HL-60 (cell line): Measurements from ENCODE around the gene CACNG4.

Experiments
- POLR2AphosphoS5 ChIP-seq: IDR thresholded peaks from 2 replicates; pipeline ENCODE4 v1.6.1; 2012; ENCODE audit warnings: low read depth
- TF ChIP-seq, protein P1 (sequence below): IDR thresholded peaks from one replicate; pipeline ENCODE4 v1.5.1; 2011; ENCODE audit warnings: low read length, control low read depth, inconsistent platforms; ENCODE audit not compliant: insufficient read depth

DNA sequence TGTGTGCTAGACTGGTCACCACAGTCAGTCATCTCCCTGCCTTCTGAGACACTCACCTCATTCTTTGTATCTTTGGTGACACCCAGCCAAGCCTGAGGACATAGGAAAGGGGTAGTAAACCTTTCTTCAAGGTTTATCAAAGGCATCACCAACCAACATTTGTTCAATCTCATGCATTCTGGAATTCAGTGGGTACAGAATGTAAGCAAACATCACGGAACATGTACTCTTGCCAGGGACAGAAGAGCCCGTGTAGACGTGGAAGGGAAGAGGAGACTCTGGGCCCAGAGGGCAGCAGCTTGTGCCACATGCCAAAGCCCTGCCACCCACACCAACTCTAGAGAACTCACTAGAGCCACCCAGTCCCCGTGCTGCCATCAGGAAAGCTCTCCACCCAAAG lies 4.4 kb downstream of the CACNG4 start:
- TF ChIP-seq, protein P1, sequence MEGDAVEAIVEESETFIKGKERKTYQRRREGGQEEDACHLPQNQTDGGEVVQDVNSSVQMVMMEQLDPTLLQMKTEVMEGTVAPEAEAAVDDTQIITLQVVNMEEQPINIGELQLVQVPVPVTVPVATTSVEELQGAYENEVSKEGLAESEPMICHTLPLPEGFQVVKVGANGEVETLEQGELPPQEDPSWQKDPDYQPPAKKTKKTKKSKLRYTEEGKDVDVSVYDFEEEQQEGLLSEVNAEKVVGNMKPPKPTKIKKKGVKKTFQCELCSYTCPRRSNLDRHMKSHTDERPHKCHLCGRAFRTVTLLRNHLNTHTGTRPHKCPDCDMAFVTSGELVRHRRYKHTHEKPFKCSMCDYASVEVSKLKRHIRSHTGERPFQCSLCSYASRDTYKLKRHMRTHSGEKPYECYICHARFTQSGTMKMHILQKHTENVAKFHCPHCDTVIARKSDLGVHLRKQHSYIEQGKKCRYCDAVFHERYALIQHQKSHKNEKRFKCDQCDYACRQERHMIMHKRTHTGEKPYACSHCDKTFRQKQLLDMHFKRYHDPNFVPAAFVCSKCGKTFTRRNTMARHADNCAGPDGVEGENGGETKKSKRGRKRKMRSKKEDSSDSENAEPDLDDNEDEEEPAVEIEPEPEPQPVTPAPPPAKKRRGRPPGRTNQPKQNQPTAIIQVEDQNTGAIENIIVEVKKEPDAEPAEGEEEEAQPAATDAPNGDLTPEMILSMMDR, result no peak
- no peak for TF ChIP-seq POLR2AphosphoS5
